Karpas-422 (cell line): ENCODE data around the gene CREBRF. TPM values are rescaled to one million over a fixed set of nuclear protein-coding genes. Genes with fewer than 3 reads are reported as not detected.
"Not testable (repeated sequence)": the region's sequence is repeated elsewhere in the genome, so short reads cannot be mapped to it uniquely, and the experiment has no call there.

Source experiments
- DNase-seq: peaks from one replicate; pipeline ENCODE4 v3.0.0-alpha.2; 2015
- H2AFZ ChIP-seq: fragments of 200-600 bp; sonication (generic); 2 replicates; pipeline ENCODE4 v1.6.1; 2014; ENCODE audit warnings: antibody characterized with exemption, low read length, mixed read lengths
- H3K27ac ChIP-seq: fragments of 200-600 bp; sonication (generic); 2 replicates; pipeline ENCODE4 v1.5.1; 2014; ENCODE audit warnings: mild to moderate bottlenecking, low read length, moderate library complexity
- H3K27me3 ChIP-seq: fragments of 200-600 bp; sonication (generic); 2 replicates; pipeline ENCODE4 v1.6.1; 2014; ENCODE audit warnings: low read length, mixed read lengths
- H3K36me3 ChIP-seq: fragments of 200-600 bp; sonication (generic); 2 replicates; pipeline ENCODE4 v1.6.1; 2014; ENCODE audit warnings: low read length, mixed read lengths; ENCODE audit not compliant: insufficient read depth
- H3K4me1 ChIP-seq: fragments of 200-600 bp; sonication (generic); 2 replicates; pipeline ENCODE4 v1.6.1; 2014; ENCODE audit warnings: mild to moderate bottlenecking, low read length, mixed read lengths
- H3K4me2 ChIP-seq: fragments of 200-600 bp; sonication (generic); 2 replicates; pipeline ENCODE4 v1.6.1; 2014; ENCODE audit warnings: low read length, low read depth, mild to moderate bottlenecking; ENCODE audit not compliant: poor library complexity, severe bottlenecking
- H3K4me3 ChIP-seq: fragments of 200-600 bp; sonication (generic); 2 replicates; pipeline ENCODE4 v1.5.1; 2014; ENCODE audit warnings: mild to moderate bottlenecking, antibody characterized with exemption, low read length, mixed read lengths
- H3K79me2 ChIP-seq: fragments of 200-600 bp; sonication (generic); 2 replicates; pipeline ENCODE4 v1.6.1; 2014; ENCODE audit warnings: mild to moderate bottlenecking, low read length, mixed read lengths
- H3K9ac ChIP-seq: fragments of 200-600 bp; sonication (generic); 2 replicates; pipeline ENCODE4 v1.6.0; 2014; ENCODE audit warnings: low read length
- H3K9me2 ChIP-seq: fragments of 200-600 bp; sonication (generic), shearing (Covaris generic); replicated peaks from 2 replicates; pipeline ENCODE4 v1.6.0; 2014; ENCODE audit warnings: mild to moderate bottlenecking, low read length, moderate library complexity; ENCODE audit not compliant: insufficient read depth
- H3K9me3 ChIP-seq: fragments of 300-700, 200-600 bp; sonication (generic); 2 replicates; pipeline ENCODE4 v1.6.1; 2014; ENCODE audit warnings: low read length, mixed read lengths
- H4K20me1 ChIP-seq: fragments of 200-600 bp; sonication (generic); 2 replicates; pipeline ENCODE4 v1.6.1; 2014; ENCODE audit warnings: mild to moderate bottlenecking, antibody characterized with exemption, low read length, low read depth; ENCODE audit not compliant: insufficient read depth
- total RNA-seq: library from RNA; depleted of rRNA; stranded (reverse); fragments of >200 nt; shearing (Covaris generic); gene quantifications from 2 replicates; pipeline ENCODE4 v1.2.3, GENCODE V29; 2014; ENCODE audit warnings: low replicate concordance

CREBRF gene
- total RNA-seq, 1 experiment from 2014 or later, result 31.9 TPM

- Histone ChIP-seq H3K4me3 (no peak overlapping the region), H3K27me3 (no peaks in the 10 kb centered on the region), H3K27ac (no peak overlapping the region), H3K4me1 (no peaks in the 10 kb centered on the region), H3K9me2 (no peaks in the 10 kb centered on the region), H3K36me3 (peaks cover 10% of the 10 kb centered on the region; the same call in 1 of the 2 replicates), H2AFZ (no peak overlapping the region), H3K4me2 (no peak overlapping the region), H3K9me3 (no peaks in the 10 kb centered on the region), H3K9ac (no peak overlapping the region), H3K79me2 (peaks cover 92% of the 10 kb centered on the region), H4K20me1 (peaks cover 12% of the 10 kb centered on the region)
- DNase-seq, result no peak
Observed at GRCh38 chr5:173015598-173016455, 40.3 kb upstream of the CREBRF start.

DNA sequence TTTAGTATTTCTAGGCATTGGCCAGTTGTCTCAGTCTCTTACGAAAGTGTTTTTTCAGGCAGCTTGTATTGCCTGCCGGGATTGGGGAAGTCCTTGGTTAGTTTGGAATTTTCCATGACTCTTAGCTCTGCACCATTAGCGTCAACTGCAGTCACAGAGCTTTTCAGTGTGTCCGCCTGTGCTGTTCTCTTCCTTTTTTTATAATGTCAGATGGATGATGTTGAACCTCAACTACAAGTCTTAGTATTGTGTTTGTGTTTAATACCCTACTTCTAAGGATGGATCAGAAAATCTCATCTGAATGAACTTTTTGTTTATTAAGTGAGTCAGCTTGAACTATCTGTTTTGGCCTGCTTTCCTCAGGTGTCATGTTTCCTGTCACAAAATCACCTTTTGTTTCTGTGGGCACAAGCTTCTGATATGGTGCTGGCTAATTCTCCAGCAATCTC lies 39.5 kb upstream of the CREBRF start:
- Histone ChIP-seq H3K36me3 (peaks cover 14% of the 10 kb centered on the region; the same call in 1 of the 2 replicates), H3K27ac (no peak overlapping the region), H4K20me1 (peaks cover 11% of the 10 kb centered on the region), H3K4me2 (no peak overlapping the region), H3K4me3 (no peak overlapping the region), H3K27me3 (no peaks in the 10 kb centered on the region), H2AFZ (no peak overlapping the region), H3K79me2 (peaks cover 88% of the 10 kb centered on the region), H3K4me1 (no peaks in the 10 kb centered on the region), H3K9ac (no peak overlapping the region), H3K9me2 (no peaks in the 10 kb centered on the region), H3K9me3 (no peaks in the 10 kb centered on the region)
- no peak for DNase-seq

DNA sequence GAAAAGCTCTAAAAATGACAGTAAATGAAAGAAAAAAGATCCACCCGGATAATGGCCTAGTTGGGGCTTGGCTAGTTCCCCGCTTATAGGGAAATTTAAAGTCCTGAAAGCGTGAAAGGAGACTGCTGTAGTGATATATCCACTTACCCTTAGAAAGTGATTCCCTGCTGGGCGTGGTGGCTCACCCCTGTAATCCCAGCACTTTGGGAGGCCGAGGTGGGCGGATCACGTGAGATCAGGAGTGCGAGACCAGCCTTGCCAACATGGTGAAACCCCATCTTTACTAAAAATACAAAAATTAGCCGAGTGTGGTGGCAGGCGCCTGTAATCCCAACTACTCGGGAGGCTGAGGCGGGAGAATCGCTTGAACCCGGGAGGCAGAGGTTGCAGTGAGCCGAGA lies 39.1 kb upstream of the CREBRF start:
- not testable (repeated sequence) for DNase-seq, H3K9me3 ChIP-seq, H3K4me2 ChIP-seq, H3K9ac ChIP-seq, H3K27ac ChIP-seq, H3K4me1 ChIP-seq, H3K27me3 ChIP-seq, H3K9me2 ChIP-seq, H2AFZ ChIP-seq, H3K4me3 ChIP-seq
- H3K79me2 ChIP-seq, result peaks cover 86% of the 10 kb centered on the region
- H3K36me3 ChIP-seq, result peaks cover 14% of the 10 kb centered on the region; the same call in 1 of the 2 replicates
- peaks cover 11% of the 10 kb centered on the region for H4K20me1 ChIP-seq

- Histone ChIP-seq H3K9me2 (no peaks in the 10 kb centered on the region), H3K9ac (no peak overlapping the region), H3K4me1 (no peaks in the 10 kb centered on the region), H4K20me1 (peaks cover 11% of the 10 kb centered on the region), H3K9me3 (no peaks in the 10 kb centered on the region), H2AFZ (no peak overlapping the region), H3K27me3 (no peaks in the 10 kb centered on the region), H3K36me3 (peaks cover 14% of the 10 kb centered on the region; the same call in 1 of the 2 replicates), H3K4me3 (no peak overlapping the region), H3K79me2 (peaks cover 86% of the 10 kb centered on the region), H3K4me2 (no peak overlapping the region), H3K27ac (no peak overlapping the region)
- no peak for DNase-seq
Observed at GRCh38 chr5:173018358-173018757, 37.8 kb upstream of the CREBRF start.

GRCh38 chr5:173020154-173020581 lies 36.0 kb upstream of the CREBRF start:
- Histone ChIP-seq H3K9me2 (no peaks in the 10 kb centered on the region), H3K27ac (no peak overlapping the region), H3K36me3 (peaks cover 14% of the 10 kb centered on the region; the same call in 1 of the 2 replicates), H3K9ac (no peak overlapping the region), H3K4me1 (no peaks in the 10 kb centered on the region), H3K79me2 (peaks cover 79% of the 10 kb centered on the region), H3K4me3 (no peak overlapping the region), H3K4me2 (no peak overlapping the region), H3K9me3 (no peaks in the 10 kb centered on the region), H3K27me3 (no peaks in the 10 kb centered on the region), H4K20me1 (peaks cover 11% of the 10 kb centered on the region), H2AFZ (no peak overlapping the region)
- DNase-seq, result no peak

DNA sequence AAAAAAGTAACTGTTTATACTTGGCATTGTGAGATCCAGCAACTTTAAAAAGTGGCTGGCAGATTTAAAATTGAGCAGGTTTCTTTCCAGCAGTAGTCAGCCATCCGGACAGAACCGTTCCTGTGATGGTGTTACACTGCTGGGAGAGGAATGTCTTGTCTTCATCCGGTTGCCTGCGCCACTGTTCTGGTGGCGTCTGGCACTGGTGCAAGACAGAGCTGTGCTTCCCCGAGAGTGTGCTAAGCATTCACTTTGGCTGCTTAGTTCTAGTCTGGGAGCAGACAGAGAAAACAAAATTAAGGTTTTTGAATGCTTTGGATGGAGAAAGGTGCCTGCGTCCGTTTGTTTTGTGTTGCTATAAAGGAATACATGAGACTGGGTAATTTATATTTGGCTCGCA lies 35.5 kb upstream of the CREBRF start:
- H3K4me2 ChIP-seq, result no peak overlapping the region
- H3K4me3 ChIP-seq, result no peak overlapping the region
- peaks cover 14% of the 10 kb centered on the region; the same call in 1 of the 2 replicates for H3K36me3 ChIP-seq
- peaks cover 9% of the 10 kb centered on the region for H4K20me1 ChIP-seq
- no peak overlapping the region for H3K9ac ChIP-seq
- no peak for DNase-seq
- H3K4me1 ChIP-seq, result no peaks in the 10 kb centered on the region
- no peaks in the 10 kb centered on the region for H3K9me3 ChIP-seq
- peaks cover 76% of the 10 kb centered on the region for H3K79me2 ChIP-seq
- H3K9me2 ChIP-seq, result no peaks in the 10 kb centered on the region
- H3K27ac ChIP-seq, result no peak overlapping the region
- H3K27me3 ChIP-seq, result no peaks in the 10 kb centered on the region
- H2AFZ ChIP-seq, result no peak overlapping the region

DNA sequence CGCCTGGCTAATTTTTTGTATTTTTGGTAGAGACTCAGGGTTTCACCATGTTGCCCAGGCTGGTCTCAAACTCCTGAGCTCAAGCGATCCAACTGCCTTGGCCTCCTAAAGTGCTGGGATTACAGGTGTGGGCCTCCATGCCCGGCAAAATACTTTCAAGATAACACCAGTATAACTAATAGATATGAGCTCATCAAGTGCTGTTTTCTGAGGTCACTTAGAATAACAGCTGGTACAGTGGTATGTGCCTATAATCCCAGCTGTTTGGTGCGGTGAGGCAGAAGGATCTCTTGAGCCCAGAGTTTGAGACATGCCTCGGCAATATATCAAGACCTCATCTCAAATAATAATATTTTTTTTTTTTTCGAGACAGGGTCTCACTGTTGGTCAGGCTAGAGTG lies 30.5 kb upstream of the CREBRF start:
- H3K4me3 ChIP-seq, result no peak overlapping the region
- H2AFZ ChIP-seq, result no peak overlapping the region
- no peak overlapping the region for H3K9ac ChIP-seq
- H3K79me2 ChIP-seq, result peaks cover 73% of the 10 kb centered on the region
- H3K27me3 ChIP-seq, result no peaks in the 10 kb centered on the region
- no peak for DNase-seq
- H4K20me1 ChIP-seq, result 0 out of 2 replicates have a peak, but pooled peaks cover 3% of the 10 kb centered on the region
- H3K36me3 ChIP-seq, result peaks cover 5% of the 10 kb centered on the region; the same call in 1 of the 2 replicates
- no peaks in the 10 kb centered on the region for H3K9me3 ChIP-seq
- H3K4me1 ChIP-seq, result no peaks in the 10 kb centered on the region
- no peak overlapping the region for H3K27ac ChIP-seq
- no peak overlapping the region for H3K4me2 ChIP-seq
- no peaks in the 10 kb centered on the region for H3K9me2 ChIP-seq

DNA sequence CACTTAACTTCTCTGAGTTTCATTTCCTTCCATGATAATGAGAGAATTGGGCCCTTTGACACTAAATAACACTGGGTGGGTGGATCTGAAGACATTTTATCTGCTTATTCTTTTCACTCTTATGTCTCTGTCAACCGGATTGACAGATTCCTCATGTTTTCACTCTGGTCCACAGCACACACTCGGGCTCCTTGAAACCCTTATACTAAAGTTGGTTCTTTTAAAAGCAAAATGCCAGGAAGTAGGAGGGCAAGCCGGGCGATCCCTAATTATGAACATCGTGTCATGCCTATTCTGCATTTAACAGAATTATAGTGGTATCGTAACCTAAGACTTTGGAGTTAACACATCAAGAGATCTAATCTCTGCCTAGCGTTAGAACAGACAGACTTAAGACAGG lies 28.2 kb upstream of the CREBRF start:
- Histone ChIP-seq H3K27me3 (no peaks in the 10 kb centered on the region), H3K27ac (no peak overlapping the region), H3K9ac (no peak overlapping the region), H3K4me1 (no peaks in the 10 kb centered on the region), H3K9me3 (no peaks in the 10 kb centered on the region), H4K20me1 (0 out of 2 replicates have a peak, but pooled peaks cover 7% of the 10 kb centered on the region), H2AFZ (no peak overlapping the region), H3K36me3 (no peaks in the 10 kb centered on the region), H3K79me2 (peaks cover 62% of the 10 kb centered on the region), H3K4me2 (no peak overlapping the region), H3K4me3 (no peak overlapping the region), H3K9me2 (no peaks in the 10 kb centered on the region)
- DNase-seq, result no peak
